Lower lobe of right lung (tissue), 2 donors: Measurements from ENCODE around the gene TPP1. TPM values are rescaled to one million over a fixed set of nuclear protein-coding genes. Genes with fewer than 3 reads are reported as not detected.
A peak's percentile ranks its signal among the peaks of the same experiment; 100 is the strongest.

Source experiments
- ATAC-seq, 2 donors: fragments of 200-7000 bp; cut with Tn5 transposase; one replicate each; pipeline ENCODE4 v1.9.1; 2020 to 2022; ENCODE audit warnings: mild to moderate bottlenecking in 2 of 2, moderate library complexity in 2 of 2
- DNase-seq: peaks from one replicate; pipeline ENCODE4 v3.0.0-alpha.2; 2020
- H3K27ac ChIP-seq: fragments of 200-600 bp; one replicate; pipeline ENCODE4 v1.8.0; 2022
- H3K27me3 ChIP-seq: fragments of 200-600 bp; one replicate; pipeline ENCODE4 v1.8.0; 2022; ENCODE audit warnings: low read depth
- H3K36me3 ChIP-seq: fragments of 200-600 bp; one replicate; pipeline ENCODE4 v1.8.0; 2022; ENCODE audit warnings: mild to moderate bottlenecking
- H3K4me1 ChIP-seq: fragments of 200-600 bp; one replicate; pipeline ENCODE4 v1.8.0; 2022
- H3K4me3 ChIP-seq: fragments of 200-600 bp; one replicate; pipeline ENCODE4 v1.8.0; 2022; ENCODE audit warnings: mild to moderate bottlenecking
- H3K9me3 ChIP-seq: fragments of 200-600 bp; one replicate; pipeline ENCODE4 v1.8.0; 2022
- intact Hi-C: fragments of 100-400 bp; cut with DNase I; formaldehyde crosslinking; loops from one replicate; pipeline ENCODE4 v1.11.0; 2022
- total RNA-seq: library from RNA; stranded (reverse); fragmentation: NEBNext Ultra II Directional; extraction: Animal tissue kit (Norgen Biotek cat#: 25700); gene quantifications from one replicate; pipeline ENCODE4 v1.2.1, GENCODE V29; 2021
- TF ChIP-seq, protein P1 (sequence below): fragments of 200-600 bp; IDR thresholded peaks from one replicate; pipeline ENCODE4 v1.8.0; 2022; ENCODE audit warnings: antibody characterized with exemption, mild to moderate bottlenecking
- donor health status: DM: no; HTN: yes; CAD: no; lungs with severe emphysema.

Gene TPP1
- total RNA-seq, 1 donor from 2014 or later = 231 TPM

- intact Hi-C loops = no loop called here
These were observed 33.0 kb upstream of the TPP1 start for GRCh38 chr11:6652182-6652581.

GRCh38 chr11:6650980-6651379, 31.8 kb upstream of the TPP1 start:
- H3K36me3 ChIP-seq = no peaks in the 10 kb centered on the region
- H3K27me3 ChIP-seq = no peaks in the 10 kb centered on the region
- TF ChIP-seq, protein P1, sequence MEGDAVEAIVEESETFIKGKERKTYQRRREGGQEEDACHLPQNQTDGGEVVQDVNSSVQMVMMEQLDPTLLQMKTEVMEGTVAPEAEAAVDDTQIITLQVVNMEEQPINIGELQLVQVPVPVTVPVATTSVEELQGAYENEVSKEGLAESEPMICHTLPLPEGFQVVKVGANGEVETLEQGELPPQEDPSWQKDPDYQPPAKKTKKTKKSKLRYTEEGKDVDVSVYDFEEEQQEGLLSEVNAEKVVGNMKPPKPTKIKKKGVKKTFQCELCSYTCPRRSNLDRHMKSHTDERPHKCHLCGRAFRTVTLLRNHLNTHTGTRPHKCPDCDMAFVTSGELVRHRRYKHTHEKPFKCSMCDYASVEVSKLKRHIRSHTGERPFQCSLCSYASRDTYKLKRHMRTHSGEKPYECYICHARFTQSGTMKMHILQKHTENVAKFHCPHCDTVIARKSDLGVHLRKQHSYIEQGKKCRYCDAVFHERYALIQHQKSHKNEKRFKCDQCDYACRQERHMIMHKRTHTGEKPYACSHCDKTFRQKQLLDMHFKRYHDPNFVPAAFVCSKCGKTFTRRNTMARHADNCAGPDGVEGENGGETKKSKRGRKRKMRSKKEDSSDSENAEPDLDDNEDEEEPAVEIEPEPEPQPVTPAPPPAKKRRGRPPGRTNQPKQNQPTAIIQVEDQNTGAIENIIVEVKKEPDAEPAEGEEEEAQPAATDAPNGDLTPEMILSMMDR = no peak
- H3K9me3 ChIP-seq = no peaks in the 10 kb centered on the region
- peaks cover 42% of the 10 kb centered on the region for H3K4me1 ChIP-seq
- intact Hi-C loops = no loop called here
- DNase-seq (no peak), ATAC-seq (no peak)
- no peak overlapping the region for H3K4me3 ChIP-seq
- H3K27ac ChIP-seq = no peak overlapping the region

More at GRCh38 chr11:6652182-6652581, 33.0 kb upstream of the TPP1 start:
- H3K4me3 ChIP-seq = no peak overlapping the region
- peaks cover 30% of the 10 kb centered on the region for H3K4me1 ChIP-seq
- no peaks in the 10 kb centered on the region for H3K36me3 ChIP-seq
- H3K27ac ChIP-seq = no peak overlapping the region
- H3K27me3 ChIP-seq = no peaks in the 10 kb centered on the region
- DNase-seq = no peak
- no peak for ATAC-seq
- H3K9me3 ChIP-seq = no peaks in the 10 kb centered on the region
- TF ChIP-seq, protein P1 = no peak

- Histone ChIP-seq H3K36me3 (no peaks in the 10 kb centered on the region), H3K27me3 (no peaks in the 10 kb centered on the region), H3K4me3 (no peak overlapping the region), H3K4me1 (peaks cover 46% of the 10 kb centered on the region), H3K9me3 (no peaks in the 10 kb centered on the region), H3K27ac (no peak overlapping the region)
- TF ChIP-seq, protein P1 = no peak
- DNase-seq = no peak
- no peak for ATAC-seq
- intact Hi-C loops = no loop called here
These were observed 30.9 kb upstream of the TPP1 start for GRCh38 chr11:6650104-6650503.

DNA sequence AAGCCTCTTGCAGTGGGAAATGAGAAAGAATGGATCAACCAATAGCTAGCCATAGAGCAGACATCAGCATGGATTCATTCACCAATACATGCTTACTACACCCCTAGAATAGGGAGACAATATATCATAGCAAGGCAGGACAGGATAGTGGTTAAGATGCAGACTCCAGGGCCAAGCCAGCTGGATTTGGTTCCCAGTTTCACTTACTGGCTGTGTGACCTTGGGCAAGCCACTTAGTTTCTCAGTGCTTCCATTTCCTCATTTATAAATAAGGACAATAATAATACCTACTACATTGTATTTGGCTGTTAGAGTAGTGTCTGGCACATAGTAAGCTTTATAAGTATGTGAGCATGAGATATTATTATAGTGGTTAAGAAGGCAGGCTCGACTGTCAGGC, 29.3 kb upstream of the TPP1 start:
- H3K36me3 ChIP-seq = no peaks in the 10 kb centered on the region
- no peak overlapping the region for H3K27ac ChIP-seq
- TF ChIP-seq, protein P1 = no peak
- H3K27me3 ChIP-seq = no peaks in the 10 kb centered on the region
- DNase-seq (no peak), ATAC-seq (no peak)
- no peak overlapping the region for H3K4me3 ChIP-seq
- intact Hi-C loops = no loop called here
- H3K4me1 ChIP-seq = peaks cover 40% of the 10 kb centered on the region
- H3K9me3 ChIP-seq = no peaks in the 10 kb centered on the region

DNA sequence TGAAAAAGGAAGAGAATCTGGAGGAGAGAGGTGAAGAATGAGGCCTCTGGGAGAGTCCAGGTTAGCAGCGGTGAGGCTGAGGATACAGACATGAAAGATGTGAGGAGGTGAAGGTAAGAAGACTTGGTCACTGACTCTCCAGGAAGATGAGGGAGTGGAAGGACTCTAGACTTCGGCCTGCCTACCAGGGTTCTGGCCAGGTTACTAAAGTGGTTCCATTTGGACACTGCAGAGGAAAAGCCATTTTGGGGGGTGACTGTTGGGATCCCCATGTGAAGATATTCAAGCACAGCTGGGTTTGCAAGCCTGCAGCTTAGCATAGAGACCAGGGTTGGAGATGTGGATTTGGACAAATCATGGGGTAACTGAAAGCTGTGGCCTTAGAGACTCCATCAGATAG, 28.6 kb upstream of the TPP1 start:
- TF ChIP-seq, protein P1 = no peak
- ATAC-seq = no peak
- Histone ChIP-seq H3K9me3 (no peaks in the 10 kb centered on the region), H3K27ac (peak overlapping the region; percentile 73), H3K4me1 (peaks cover 40% of the 10 kb centered on the region), H3K27me3 (no peaks in the 10 kb centered on the region), H3K36me3 (no peaks in the 10 kb centered on the region), H3K4me3 (no peak overlapping the region)
- intact Hi-C loops = no loop called here
- DNase-seq = no peak
